RWPE1 (cell line): ENCODE results near the gene SVEP1.

ENCODE experiments used
- CTCF ChIA-PET: fragments of 350-600 bp; sonication (Branson Sonifier 250); formaldehyde crosslinking; extraction: SDS; loops from one replicate; lab custom pipeline; 2021; lab: Yijun Ruan, JAX
- POLR2A ChIA-PET: fragments of 400-600 bp; formaldehyde crosslinking; extraction: SDS; loops from one replicate; lab custom pipeline; 2020; ENCODE audit warnings: antibody characterized with exemption; ENCODE audit not compliant: low non-redundant PET; lab: Yijun Ruan, JAX
- DNase-seq: peaks from one replicate; pipeline ENCODE4 v3.0.0; 2012; ENCODE audit warnings: low spot score
- H3K27ac ChIP-seq: fragments of 450-650 bp; 2 replicates; pipeline ENCODE4 v1.5.1; 2017
- CTCF ChIP-seq: fragments of 450-650 bp; conservative IDR thresholded peaks from 2 replicates; pipeline ENCODE4 v1.5.1; 2017; ENCODE audit warnings: low read depth, mild to moderate bottlenecking

The SVEP1 gene

GRCh38 chr9:110573305-110573704 is 6.2 kb downstream of the SVEP1 start:
- no peak for TF ChIP-seq CTCF
- POLR2A ChIA-PET: interaction anchor here (0.8 kb wide), 1 partner anchor 165 kb away, joined by 3 read pairs; no protein-coding TSS in a partner anchor
- no peak for DNase-seq
- no peak overlapping the region for H3K27ac ChIP-seq
- CTCF ChIA-PET: interaction anchor here (0.6 to 0.7 kb wide), 2 partner anchors 18 to 28 kb away, joined by 3 to 4 read pairs; no protein-coding TSS in a partner anchor

GRCh38 chr9:110571801-110572483 is 7.6 kb downstream of the SVEP1 start:
- POLR2A ChIA-PET: no interaction called here
- TF ChIP-seq CTCF: no peak
- H3K27ac ChIP-seq: no peak overlapping the region
- no peak for DNase-seq
- CTCF ChIA-PET: no interaction called here

- no peak overlapping the region for H3K27ac ChIP-seq
- ChIA-PET CTCF (no interaction called here), POLR2A (no interaction called here)
- DNase-seq: no peak
- no peak for TF ChIP-seq CTCF
These were observed 13.4 kb downstream of the SVEP1 start for GRCh38 chr9:110566156-110566555.

GRCh38 chr9:110561826-110562225 is 17.7 kb downstream of the SVEP1 start:
- no peak overlapping the region for H3K27ac ChIP-seq
- DNase-seq: no peak
- CTCF ChIA-PET: interaction anchor here (0.6 kb wide), 1 partner anchor 385 kb away, joined by 3 read pairs; no protein-coding TSS in a partner anchor
- POLR2A ChIA-PET: no interaction called here
- TF ChIP-seq CTCF: no peak

GRCh38 chr9:110559869-110560268 is 19.7 kb downstream of the SVEP1 start:
- TF ChIP-seq CTCF: no peak
- ChIA-PET CTCF (no interaction called here), POLR2A (no interaction called here)
- no peak overlapping the region for H3K27ac ChIP-seq
- no peak for DNase-seq

GRCh38 chr9:110555551-110556331 is 23.8 kb downstream of the SVEP1 start:
- no peak overlapping the region for H3K27ac ChIP-seq
- no peak for TF ChIP-seq CTCF
- DNase-seq: peak; percentile 69
- ChIA-PET CTCF (interaction anchor here (0.6 to 1.1 kb wide), 3 partner anchors 17 to 605 kb away, joined by 3 read pairs; no protein-coding TSS in a partner anchor), POLR2A (no interaction called here)
